ENCODE results near the gene GATAD2A.

- TF ChIP-seq POLR2A (IDR thresholded peaks at IDR 0.05; ENCODE audit: extremely low read depth, insufficient read length), result no peak
- TF ChIP-seq, protein P1, sequence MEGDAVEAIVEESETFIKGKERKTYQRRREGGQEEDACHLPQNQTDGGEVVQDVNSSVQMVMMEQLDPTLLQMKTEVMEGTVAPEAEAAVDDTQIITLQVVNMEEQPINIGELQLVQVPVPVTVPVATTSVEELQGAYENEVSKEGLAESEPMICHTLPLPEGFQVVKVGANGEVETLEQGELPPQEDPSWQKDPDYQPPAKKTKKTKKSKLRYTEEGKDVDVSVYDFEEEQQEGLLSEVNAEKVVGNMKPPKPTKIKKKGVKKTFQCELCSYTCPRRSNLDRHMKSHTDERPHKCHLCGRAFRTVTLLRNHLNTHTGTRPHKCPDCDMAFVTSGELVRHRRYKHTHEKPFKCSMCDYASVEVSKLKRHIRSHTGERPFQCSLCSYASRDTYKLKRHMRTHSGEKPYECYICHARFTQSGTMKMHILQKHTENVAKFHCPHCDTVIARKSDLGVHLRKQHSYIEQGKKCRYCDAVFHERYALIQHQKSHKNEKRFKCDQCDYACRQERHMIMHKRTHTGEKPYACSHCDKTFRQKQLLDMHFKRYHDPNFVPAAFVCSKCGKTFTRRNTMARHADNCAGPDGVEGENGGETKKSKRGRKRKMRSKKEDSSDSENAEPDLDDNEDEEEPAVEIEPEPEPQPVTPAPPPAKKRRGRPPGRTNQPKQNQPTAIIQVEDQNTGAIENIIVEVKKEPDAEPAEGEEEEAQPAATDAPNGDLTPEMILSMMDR (IDR thresholded peaks at IDR 0.05; ENCODE audit: low read depth, low read length), result no peak
- TF ChIP-seq MAX (IDR thresholded peaks at IDR 0.05; ENCODE audit: low read depth, low read length), result no peak
- no peak for TF ChIP-seq MYC (IDR thresholded peaks at IDR 0.05; ENCODE audit: low read depth, low read length)
Measured at GRCh38 chr19:19381007-19381926, 24.2 kb upstream of the GATAD2A start.
